Right kidney (tissue), 1 donor: ENCODE data around the gene DACH1.
"Not testable (repeated sequence)": the region's sequence is repeated elsewhere in the genome, so short reads cannot be mapped to it uniquely, and the experiment has no call there.

Source experiments
- DNase-seq: peaks from one replicate; pipeline ENCODE4 v3.0.0-alpha.2; 2016

The DACH1 gene

GRCh38 chr13:71866335-71867130, 471 bp downstream of the DACH1 start:
- DNase-seq: peak; percentile 78

GRCh38 chr13:71865874-71866334, 1.1 kb downstream of the DACH1 start:
- peak; percentile 82 for DNase-seq

GRCh38 chr13:71864986-71865873, 1.8 kb downstream of the DACH1 start:
- DNase-seq: no peak

DNA sequence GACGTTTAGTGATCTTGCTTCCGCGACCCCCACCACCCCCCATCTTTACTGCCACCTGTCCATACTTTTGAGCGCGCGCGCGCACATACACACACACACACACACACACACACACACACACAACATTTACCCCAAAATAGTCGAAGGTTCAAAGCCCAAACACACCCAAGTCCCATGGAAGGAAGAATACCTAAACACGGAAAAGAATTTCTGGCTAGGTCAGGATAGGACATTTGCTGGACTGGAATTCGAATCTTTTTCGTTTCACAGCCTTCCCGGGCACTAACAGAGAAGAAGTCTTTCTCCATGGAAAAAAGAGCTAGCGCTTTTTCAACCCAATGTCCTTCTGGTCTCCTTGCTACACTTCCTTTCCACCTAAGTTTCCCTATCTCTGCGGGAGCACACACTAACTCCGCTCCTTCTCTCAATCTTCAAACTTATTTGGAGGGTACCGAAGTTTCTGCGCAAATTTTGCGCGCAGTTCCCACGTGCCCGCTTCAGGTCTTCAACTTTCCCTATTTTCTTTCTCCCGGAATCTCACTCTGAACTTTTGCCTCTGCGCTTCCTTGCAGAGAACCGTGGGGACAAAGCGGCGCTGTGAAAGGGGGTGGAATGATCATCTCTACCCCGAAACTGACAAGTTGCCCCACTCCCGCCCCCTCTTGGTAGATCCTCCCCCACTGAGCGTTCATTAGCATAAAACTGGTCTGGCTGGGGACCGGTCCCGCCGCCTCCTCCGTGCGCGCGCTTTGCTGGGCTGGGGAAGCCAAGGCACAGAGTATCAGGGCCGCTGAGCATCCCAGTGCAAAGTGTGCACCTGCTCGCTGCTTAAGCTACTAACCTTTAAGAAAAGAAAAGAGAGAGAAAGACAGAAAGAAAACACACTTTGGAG, 2.7 kb downstream of the DACH1 start:
- peak; percentile 89 for DNase-seq

DNA sequence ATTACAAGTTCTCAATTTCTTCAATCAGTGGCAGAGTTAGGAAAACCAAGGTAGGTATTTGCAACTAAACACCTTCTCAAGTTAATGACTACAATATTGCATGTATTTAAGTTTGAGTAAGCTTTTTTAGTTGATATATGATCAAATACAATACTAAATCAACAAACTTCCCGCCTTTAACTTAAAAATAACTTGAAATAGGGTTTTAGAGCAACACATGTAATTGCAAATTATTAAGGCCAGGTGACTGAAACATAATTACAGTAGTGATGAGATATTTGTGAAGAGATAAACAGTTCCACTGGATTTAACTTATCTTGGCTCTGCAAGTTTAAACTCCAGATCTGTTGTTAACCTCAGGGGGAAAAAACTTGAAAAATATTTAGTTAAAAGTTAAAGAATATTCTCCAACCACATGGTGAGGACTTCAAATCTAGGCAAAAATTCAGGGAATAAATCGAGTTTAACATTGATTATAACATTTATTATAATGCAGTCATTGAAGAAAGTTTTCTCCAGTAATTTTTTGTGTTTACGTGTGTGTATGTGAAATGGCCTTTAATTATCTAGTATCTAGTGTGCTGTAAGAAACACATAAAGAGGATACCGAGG, 3.6 kb downstream of the DACH1 start:
- DNase-seq: no peak

DNA sequence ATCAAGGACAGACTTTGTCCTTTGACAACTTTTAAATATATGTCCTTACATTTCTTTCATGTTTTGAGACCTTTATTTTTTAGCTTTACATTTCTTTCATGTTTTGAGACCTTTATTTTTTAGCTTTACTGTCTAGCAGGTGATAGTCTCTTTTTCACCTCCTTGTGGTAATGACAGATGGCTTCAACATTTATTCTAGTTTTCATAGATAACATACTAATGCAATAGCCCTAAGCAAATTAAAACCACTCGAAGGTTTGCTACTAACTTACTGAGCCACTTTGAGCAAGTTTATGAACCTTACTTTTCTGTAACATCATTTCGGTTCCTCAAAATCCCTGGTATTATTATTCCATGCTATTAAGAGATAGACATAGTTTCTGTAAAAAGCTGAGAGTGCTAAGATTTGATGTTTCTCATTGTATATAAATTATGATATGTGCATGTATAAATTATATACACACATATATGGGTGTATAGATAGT, 4.5 kb downstream of the DACH1 start:
- DNase-seq: no peak

GRCh38 chr13:71861769-71862458, 5.1 kb downstream of the DACH1 start:
- no peak for DNase-seq

GRCh38 chr13:71860547-71861138, 6.4 kb downstream of the DACH1 start:
- no peak for DNase-seq

- DNase-seq: no peak
Measured at GRCh38 chr13:71858647-71859046, 8.4 kb downstream of the DACH1 start.

DNA sequence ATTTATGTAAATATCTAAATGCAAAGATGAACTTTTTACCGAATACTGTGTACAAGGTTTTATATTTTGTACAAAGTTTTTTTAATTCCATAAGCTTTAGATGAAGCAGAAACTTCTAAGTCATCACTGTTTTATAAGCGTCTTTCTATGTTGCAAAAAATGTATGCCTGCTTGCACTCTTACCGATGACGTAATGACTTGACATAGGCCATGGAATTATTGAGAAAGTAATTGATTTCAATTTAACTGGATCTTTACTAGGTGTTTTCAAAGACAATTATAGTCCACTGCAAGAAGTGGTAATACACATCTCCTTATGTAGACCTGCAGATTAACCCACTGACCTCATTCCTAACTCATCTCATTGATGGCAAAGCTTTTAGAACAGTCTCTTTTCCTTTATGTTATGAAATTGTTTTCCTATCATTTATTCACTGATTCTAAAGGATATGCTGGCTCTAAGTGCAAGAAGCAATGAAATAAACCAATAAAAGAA, 10.4 kb downstream of the DACH1 start:
- no peak for DNase-seq

GRCh38 chr13:71854401-71854800, 12.6 kb downstream of the DACH1 start:
- DNase-seq: no peak

DNA sequence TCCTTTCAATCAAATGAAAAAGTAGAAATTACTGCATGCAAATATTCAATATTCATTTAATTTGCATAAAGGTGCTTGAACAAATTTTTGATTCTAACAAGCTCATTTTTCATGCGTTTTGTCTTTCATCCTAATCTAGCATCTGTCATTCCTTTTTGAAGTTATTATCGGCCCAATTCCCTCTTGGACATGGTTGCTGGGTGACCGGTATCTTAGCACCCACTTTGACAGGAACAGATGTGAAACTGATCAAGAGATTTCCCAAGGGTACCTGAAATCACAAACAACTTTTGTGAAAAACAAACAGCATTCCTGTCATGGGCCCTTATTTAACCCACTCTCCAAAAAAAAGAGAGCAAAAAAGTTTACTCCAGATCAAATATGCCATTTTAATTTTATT, 13.3 kb downstream of the DACH1 start:
- no peak for DNase-seq

DNA sequence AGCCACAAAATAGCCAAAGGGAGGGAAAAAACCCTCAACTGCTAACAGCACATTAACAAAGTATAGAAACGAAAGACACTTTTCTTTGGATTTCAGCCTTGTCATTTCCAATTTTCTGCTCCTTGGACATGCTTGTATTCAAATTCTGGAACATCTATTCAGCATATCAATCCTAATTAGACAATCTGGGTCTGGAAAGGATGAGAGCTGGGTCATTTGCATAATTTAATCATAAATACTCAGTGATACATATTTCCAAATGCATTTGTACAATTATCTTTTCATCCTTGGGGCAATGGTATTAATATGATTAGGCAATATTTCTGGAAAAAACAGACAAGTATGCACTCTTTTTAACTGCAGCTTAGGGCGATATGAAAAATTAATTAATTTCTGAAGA, 14.3 kb downstream of the DACH1 start:
- no peak for DNase-seq

- no peak for DNase-seq
Measured at GRCh38 chr13:71851498-71852409, 15.2 kb downstream of the DACH1 start.

- no peak for DNase-seq
Measured at GRCh38 chr13:71842003-71842402, 25.0 kb downstream of the DACH1 start.

- DNase-seq: no peak
Measured at GRCh38 chr13:71838842-71839241, 28.2 kb downstream of the DACH1 start.

- not testable (repeated sequence) for DNase-seq
Measured at GRCh38 chr13:71837582-71837981, 29.4 kb downstream of the DACH1 start.

GRCh38 chr13:71831716-71832115, 35.3 kb downstream of the DACH1 start:
- DNase-seq: peak; percentile 33

DNA sequence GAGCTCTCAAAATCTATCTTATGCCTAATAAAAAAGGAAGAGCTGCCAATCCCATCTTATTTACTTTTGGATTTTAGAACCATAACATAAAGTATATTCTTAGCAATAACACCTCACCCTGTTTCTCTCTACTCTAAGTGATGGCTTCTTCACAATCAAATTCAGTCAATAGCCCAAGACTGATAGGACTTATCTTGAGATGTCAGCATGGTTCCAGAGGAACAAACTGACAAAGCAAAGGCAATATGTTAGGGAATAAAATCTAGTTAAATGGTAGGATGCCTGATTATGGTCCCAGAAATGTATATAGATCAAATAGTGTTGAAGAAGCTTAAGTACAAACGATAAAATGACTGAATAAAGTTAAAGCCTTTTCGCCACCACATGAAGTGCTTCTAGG, 36.3 kb downstream of the DACH1 start:
- DNase-seq: no peak
